ENCODE results near the gene SIT1.

Gene SIT1

GRCh38 chr9:35603986-35604577 is 46.6 kb downstream of the SIT1 start:
- peak; percentile 98 for DNase-seq

- DNase-seq: no peak
Measured at GRCh38 chr9:35603506-35603985, 47.2 kb downstream of the SIT1 start.

- no peak for DNase-seq
Measured at GRCh38 chr9:35599763-35600604, 50.7 kb downstream of the SIT1 start.

All from NCI-H748 treated with DMSO at 0.1 percent for 48 hours (cell line).